22Rv1 (cell line): ENCODE results near the gene LAMB1.
A peak's percentile ranks its signal among the peaks of the same experiment; 100 is the strongest.
"Not testable (repeated sequence)": the region's sequence is repeated elsewhere in the genome, so short reads cannot be mapped to it uniquely, and the experiment has no call there.

Experiments used
- H3K27ac ChIP-seq: fragments of 450-650 bp; 2 replicates; pipeline ENCODE4 v1.5.1; 2017
- CTCF ChIP-seq: fragments of 450-650 bp; IDR thresholded peaks from 2 replicates; pipeline ENCODE4 v1.5.1; 2017; ENCODE audit warnings: mild to moderate bottlenecking
- ZFX ChIP-seq: fragments of 450-650 bp; IDR thresholded peaks from 2 replicates; pipeline ENCODE4 v1.6.1; 2017; ENCODE audit warnings: antibody characterized with exemption, borderline replicate concordance

The LAMB1 gene

GRCh38 chr7:107931740-107932515 is 71.0 kb downstream of the LAMB1 start:
- no peak overlapping the region for H3K27ac ChIP-seq
- TF ChIP-seq ZFX = no peak
- TF ChIP-seq CTCF = no peak

- TF ChIP-seq CTCF (no peak), ZFX (no peak)
Observed at GRCh38 chr7:107926481-107926880, 76.5 kb downstream of the LAMB1 start.

GRCh38 chr7:107924841-107925504 is 78.0 kb downstream of the LAMB1 start:
- no peak overlapping the region for H3K27ac ChIP-seq
- TF ChIP-seq CTCF = no peak
- TF ChIP-seq ZFX = no peak

More at GRCh38 chr7:107926481-107926880, 76.5 kb downstream of the LAMB1 start:
- no peak overlapping the region for H3K27ac ChIP-seq

GRCh38 chr7:107922886-107923285 is 80.1 kb downstream of the LAMB1 start:
- H3K27ac ChIP-seq = no peak overlapping the region
- no peak for TF ChIP-seq ZFX

- not testable (repeated sequence) for H3K27ac ChIP-seq
Observed at GRCh38 chr7:107921826-107922225, 81.1 kb downstream of the LAMB1 start.

- H3K27ac ChIP-seq = peak overlapping the region; percentile 16; the same call in 1 of the 2 replicates
- TF ChIP-seq CTCF (no peak), ZFX (no peak)
Observed at GRCh38 chr7:107920048-107920772, 82.8 kb downstream of the LAMB1 start.

- TF ChIP-seq CTCF (no peak), ZFX (no peak)
- no peak overlapping the region for H3K27ac ChIP-seq
Observed at GRCh38 chr7:107918948-107919347, 84.0 kb downstream of the LAMB1 start.
